HG03159 (cell line): ENCODE measurements around the gene GABBR2.
"Not testable (repeated sequence)": the region's sequence is repeated elsewhere in the genome, so short reads cannot be mapped to it uniquely, and the experiment has no call there.

Experiments used
- ATAC-seq: cut with Tn5 transposase; IDR thresholded peaks from one replicate; pipeline ENCODE4 v1.9.1; 2021; ENCODE audit warnings: mild to moderate bottlenecking, moderate library complexity; ENCODE audit not compliant: unreplicated experiment

Gene GABBR2

GRCh38 chr9:98520221-98520960 lies 188.3 kb downstream of the GABBR2 start:
- ATAC-seq, result no peak

DNA sequence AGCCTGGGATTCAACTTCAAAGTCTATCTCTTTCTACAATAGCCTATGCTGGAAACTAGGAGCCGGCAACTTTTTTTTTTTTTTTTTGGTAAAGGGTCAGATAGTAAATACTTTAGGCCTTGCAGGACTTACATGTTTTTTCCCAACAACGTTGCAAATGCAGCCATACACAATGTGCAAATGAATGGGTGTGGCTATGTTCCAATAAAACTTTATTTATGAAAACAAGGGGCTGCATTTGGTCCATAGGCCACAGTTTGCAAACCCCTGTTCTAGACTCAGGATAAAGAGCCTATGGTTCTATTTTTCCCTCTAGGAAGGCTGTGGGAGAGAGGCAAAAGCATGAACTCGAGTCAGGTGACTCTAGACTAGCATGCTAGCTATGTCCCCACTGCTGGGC lies 189.1 kb downstream of the GABBR2 start:
- no peak for ATAC-seq

DNA sequence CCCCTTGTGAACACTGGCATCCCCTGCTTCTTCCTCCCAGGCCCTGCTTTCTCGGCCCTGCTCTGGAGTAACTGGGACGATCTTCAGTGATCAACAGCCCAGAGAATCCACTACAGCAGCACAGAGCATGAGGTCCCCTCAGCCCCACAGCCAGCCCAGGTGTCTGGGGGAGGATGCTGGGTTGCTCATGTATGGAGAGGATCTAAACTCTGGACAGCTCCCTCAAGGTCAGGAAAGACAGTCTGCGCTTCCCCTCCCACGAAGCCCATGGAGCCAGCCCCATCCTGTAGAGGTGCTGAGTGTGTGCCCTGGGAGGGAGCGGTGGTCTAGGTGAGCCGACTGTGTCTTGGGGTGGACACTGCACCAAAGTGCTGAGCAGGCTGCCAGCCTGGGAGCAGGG lies 190.2 kb downstream of the GABBR2 start:
- ATAC-seq, result no peak

DNA sequence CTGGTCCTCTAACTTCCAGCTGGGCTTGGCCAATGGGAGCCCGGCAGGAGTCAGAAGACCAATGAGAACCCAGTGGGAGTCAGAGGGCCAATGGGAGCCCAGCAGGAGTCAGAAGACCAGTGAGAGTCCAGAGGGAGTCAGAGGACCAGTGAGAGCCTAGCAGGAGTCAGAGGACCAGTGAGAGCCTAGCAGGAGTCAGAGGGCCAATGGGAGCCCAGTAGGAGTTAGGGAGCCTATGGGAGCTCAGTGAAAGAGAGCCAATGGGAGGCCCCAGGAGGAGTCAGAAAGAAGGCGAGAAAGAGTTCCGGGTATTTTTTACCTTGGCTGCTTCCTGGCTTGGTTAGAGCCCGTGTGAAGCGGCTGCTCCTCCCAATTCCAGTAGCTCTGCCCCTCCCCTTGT lies 191.0 kb downstream of the GABBR2 start:
- ATAC-seq, result no peak

- ATAC-seq, result no peak
Measured at GRCh38 chr9:98516897-98517503, 191.7 kb downstream of the GABBR2 start.

DNA sequence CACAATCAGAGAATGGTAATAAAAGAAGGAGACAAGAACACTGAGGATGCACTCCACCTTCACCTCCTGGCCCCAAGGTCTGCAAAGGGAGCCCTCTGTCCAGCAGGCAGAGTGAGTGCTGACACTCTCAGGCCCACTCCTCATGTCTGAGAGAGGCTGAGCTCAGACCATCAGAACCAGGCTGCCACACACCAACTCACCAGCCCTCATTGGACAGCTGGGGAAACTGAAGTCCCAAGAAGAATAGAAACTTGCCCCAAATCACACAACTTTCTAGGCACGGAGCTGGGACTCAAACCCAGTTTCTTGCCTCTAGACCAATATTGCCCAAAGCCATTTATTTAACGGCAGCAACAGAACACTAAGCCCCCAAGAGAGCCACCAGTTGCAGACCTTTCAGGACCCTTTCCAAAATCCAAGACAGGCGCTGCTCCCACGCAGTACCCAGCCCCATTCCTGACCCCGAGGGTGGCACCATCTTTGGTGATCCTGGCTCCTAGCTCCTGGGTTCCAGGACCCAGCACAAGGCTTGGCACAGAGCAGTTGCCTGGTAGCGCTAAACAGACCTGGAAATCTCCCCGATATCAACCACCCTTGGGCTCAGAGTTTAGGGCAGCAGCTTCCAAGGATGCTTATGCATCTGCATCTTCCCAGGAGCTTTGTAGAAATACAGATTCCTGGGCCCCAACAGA lies 192.4 kb downstream of the GABBR2 start:
- no peak for ATAC-seq

GRCh38 chr9:98515506-98516204 lies 193.1 kb downstream of the GABBR2 start:
- ATAC-seq, result no peak

DNA sequence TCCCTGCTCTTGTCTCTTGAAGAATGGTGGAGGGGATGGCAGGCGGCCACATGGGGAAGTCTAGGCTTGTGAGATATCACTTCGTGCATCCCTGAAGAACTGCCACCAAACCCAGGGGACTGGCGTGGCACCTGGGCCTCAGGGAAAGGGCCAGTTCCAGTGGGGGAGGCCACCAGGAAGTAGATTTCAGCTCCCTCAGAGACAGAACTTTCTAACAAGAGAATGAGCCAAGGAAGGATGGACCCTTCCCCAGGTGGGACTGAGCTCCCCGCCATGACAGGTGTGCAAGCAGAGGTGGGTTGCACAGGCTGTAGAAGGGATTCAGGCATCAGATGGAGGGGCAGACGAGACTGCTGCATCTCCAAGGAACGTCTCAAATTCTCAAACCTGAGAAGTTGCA lies 193.9 kb downstream of the GABBR2 start:
- ATAC-seq, result no peak

DNA sequence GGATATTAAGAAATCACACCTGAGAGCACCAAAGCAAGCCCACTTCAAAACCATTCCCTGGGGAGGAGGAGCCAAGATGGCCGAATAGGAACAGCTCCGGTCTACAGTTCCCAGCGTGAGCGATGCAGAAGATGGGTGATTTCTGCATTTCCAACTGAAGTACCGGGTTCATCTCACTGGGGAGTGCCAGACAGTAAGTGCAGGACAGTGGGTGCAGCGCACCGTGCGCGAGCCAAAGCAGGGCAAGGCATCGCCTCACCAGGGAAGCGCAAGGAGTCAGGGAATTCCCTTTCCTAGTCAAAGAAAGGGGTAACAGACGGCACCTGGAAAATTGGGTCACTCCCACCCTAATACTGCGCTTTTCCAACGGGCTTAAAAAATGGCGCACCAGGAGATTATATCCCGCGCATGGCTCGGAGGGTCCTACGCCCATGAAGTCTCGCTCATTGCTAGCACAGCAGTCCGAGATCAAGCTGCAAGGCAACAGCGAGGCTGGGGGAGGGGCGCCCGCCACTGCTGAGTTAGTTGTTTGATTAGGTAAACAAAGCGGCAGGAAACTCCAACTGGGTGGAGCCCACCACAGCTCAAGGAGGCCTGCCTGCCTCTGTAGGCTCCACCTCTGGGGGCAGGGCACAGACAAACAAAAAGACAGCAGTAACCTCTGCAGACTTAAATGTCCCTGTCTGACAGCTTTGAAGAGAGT lies 200.4 kb downstream of the GABBR2 start:
- not testable (repeated sequence) for ATAC-seq

DNA sequence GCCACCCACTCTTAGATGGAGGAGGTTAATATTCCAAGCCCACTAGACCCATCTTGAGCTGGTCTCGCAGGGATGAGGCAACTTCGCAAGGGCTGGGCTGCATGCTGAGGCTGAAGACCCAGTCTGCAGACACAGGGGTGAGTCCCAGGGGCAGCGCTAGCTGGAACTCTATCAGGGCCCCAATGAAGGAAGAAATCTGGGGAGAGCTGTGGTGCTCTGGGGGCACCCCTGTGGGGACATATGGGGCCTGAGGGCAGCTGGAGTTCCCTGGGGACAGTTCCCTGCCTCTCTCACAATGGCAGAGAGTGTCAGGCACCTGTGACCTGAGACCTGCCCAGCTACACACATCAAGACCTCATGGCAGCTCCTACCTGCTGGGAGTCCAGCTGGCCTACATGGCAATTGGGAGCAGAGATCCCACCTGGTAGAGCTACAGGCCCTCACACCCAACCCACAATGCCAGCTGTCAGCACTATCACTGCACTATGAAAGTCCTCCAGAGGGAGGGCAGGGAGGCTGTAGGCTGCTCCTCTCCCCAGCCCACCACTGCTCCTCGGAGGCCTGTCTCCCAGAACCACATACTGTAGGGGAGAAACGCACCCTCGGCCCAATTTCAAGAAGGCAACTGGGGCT lies 202.2 kb downstream of the GABBR2 start:
- ATAC-seq, result no peak

DNA sequence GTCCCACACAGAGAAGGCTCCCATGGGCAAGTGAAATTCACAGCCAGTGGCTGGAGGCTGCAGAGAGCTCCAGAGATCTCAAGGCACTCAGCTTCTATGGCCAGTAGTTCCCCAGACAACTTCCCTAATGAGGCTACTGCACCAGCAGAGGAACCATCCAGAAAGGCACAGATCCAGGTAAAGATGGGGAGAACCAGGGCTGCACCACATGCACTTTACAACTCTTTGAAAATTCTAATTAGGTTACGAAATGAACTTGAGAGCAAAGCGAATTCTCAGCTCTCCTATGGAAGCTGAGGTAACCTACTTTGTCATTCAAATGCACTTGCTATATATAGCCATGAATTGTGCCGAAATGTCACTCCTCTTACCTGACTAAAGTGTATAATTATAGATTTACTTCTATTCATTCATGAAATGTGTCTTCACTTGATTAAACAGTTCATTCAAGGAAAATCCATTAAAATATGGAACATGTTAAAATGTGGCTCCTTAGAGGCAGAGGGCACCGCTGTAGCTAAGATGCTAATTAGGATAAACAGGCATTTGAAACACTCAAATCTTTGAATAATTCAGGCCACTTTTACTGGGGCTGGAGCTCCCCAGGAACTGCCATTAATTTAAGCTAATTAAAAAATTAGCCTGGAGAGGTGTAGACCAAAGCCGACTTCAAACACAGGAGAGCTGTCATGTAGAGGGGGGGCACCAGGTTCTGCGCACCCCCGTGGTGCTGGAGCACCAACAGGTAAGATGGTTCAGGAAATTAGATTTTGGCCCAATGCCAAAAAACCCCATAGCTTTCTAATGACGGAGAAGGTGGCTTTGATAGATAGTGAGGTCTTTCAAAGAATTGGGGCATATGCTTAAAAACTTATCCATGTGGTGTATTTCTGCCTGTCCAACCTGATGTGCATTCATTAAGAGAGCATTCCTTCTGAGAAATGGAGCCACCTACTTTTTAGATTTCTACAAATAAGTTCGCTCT lies 204.1 kb downstream of the GABBR2 start:
- ATAC-seq, result no peak

DNA sequence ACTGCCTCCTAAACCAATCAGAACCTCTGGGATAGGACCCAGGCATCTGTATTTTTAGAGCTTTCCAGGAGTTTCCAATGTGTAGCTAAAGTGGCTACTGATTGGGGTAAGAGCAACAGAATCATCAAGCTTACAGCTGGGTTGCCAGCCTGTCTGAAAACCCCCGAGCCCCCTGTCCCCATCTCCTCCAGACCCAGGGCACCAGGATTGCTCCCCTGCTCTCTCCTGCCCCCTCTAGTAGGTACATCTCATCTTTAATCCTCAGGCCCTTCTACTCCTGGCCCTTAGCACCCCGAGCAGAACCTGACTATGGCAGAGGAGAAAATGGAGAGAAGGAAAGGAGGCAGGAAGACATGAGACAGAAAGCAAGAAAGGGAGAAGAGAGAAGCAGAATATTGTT lies 204.9 kb downstream of the GABBR2 start:
- no peak for ATAC-seq

DNA sequence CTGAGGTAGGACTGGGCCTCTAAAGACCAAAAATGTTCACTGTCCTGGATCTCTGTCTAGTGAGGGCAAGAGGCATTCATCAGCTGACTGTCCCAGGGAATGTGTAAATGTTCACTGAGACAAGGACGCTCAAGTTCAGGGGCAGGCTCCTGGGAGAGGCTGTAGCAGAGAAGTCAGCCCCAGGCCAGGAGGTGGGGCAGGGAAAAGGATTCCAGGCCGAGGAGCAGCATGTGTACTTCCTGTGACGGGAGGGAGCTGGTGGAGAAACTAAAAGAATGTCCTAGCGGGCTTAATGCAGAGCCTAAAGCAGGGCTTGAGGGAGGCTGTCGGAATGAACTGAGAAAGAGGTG lies 205.8 kb downstream of the GABBR2 start:
- ATAC-seq, result no peak

DNA sequence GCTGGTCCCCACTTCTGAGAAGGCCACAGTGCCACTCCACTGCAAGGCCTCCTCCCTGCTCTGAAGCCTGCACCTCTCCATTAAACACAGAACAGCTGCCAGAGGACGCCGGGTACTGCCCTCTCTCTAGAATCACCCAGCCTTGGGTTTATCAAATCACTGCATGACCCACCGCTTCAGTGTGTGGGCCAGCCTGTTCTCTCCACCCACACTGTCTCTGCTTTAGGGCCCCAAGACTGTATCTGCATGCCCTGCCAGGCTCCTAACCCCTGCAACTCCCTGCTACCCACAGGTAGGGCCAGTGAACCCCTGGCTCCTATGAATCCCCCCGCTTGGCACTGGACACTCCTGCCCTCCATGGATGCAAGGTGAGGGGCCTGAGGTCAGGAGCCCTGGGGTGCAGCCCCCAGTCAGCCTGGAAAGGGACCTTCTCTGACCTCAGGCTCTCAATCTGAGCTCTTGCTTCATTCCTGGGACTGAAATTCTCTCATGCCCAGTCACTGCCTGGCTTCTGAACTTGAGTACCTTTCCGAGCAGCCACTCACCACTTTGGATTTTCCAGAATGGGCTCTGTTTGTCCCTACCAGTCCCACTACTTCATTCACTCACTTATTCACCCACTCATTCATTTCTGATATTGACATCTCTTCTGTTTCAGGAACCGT lies 206.3 kb downstream of the GABBR2 start:
- ATAC-seq, result no peak

DNA sequence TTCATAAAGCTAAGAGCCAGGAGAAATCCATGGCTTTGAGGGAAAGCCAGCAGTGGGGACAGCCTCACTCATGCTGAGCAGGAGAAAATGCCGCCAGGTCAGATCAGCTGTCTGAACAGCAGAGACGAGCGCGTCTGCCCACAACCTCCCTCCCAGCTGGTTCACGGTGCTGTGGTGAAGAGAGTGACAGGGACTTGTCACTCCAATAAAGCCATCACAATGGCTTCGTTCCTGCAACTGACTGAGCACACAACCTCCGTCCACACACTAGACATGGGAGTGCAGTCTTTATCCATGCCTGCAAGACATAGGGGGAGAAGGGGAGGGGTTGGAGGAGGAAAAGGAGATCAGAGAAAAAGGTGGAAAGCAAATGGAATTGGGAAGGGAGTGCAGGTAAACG lies 206.9 kb downstream of the GABBR2 start:
- no peak for ATAC-seq

DNA sequence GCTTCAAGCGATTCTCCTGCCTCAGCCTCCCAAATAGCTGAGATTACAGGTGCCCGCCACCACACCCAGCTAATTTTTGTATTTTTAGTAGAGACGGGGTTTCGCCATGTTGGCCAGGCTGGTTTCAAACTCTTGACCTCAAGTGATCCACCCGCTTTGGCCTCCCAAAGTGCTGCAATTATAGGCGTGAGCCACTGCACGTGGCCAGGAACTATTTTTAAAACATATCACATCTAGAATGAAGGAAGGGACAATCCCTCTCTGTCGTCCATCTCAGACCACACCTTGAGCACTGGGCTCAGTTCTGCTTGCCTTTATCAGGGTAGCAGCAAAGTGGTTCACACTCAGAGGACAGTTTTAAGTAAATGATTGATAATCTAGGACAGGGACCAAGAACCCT lies 207.5 kb downstream of the GABBR2 start:
- ATAC-seq, result not testable (repeated sequence)

DNA sequence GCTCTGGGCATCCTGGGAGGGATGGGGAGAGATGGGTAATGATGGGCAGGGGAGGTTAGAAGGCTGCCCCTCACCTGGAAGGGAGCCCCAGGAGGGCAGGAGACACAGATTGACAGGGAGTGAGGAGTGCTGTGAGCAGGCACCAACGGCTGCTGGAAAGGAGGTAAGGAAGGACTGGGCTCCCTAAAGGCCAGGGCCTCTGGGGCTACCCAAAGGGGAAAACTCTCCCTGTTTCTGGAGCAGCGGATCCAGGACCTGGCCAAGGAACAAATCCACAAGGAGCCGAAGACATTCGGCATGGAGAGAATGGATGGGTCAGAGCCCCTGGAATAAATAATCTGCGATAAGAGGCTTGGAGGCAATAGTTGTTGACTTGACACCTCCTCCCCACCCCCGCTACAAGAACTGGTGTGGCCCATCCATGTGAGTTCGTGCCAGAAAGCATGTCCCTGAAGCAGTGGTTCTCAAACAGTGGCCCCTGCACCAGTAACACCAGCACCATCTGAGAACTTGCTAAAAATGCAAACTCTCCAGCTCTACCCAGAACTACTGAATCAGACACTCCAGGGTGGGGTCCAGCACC lies 208.3 kb downstream of the GABBR2 start:
- no peak for ATAC-seq

GRCh38 chr9:98495530-98495929 lies 213.2 kb downstream of the GABBR2 start:
- ATAC-seq, result no peak

DNA sequence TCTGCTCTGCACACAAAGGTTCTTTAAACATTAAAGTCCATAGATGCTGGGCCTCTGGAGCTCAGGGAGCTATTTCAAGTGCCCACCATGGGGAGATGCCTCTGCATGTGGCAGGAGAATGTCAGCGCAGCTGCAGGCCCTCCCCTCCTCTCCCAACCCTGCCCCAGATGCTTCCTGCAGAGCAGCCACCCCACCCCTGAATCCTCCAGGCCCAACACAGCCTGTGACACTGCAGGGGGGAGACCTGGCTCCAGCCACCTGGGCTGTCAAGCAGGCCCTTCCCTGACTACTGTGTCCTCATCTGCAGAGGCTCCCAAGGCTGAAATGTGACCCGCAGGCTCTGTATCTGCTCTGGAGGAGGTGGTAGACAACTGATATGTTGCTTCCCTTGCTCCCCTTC lies 213.9 kb downstream of the GABBR2 start:
- no peak for ATAC-seq
